HG03025 (cell line): ENCODE results near the gene GPM6B.

ENCODE experiments used
- ATAC-seq: cut with Tn5 transposase; IDR thresholded peaks from one replicate; pipeline ENCODE4 v1.9.1; 2021; ENCODE audit warnings: mild to moderate bottlenecking, moderate library complexity; ENCODE audit not compliant: unreplicated experiment, low FRiP score

GPM6B gene

DNA sequence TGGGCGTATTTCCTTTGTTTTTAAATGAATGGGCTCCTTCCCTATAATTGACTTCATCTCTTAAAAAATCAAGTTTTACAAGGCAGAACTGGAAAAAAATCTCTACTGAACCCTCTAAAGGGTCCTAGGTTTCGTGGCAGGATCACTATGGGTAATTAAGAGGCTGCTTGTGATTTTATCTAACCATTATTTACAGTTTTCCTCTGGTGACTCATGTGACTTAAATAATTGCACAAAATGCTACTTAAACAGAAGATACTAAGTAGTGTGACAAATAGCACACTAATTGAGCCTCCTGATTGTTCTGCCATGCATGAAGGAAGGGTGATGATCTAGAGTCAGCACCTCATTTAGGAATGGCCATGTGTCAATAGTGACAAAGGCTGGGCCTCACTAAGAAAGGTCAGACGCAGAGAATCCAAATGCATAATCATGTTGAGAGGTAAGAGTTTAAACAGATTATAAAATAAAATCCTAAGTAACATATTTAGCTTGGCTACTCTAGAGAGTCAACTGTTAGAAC, 46.8 kb downstream of the GPM6B start:
- no peak for ATAC-seq

- ATAC-seq, result no peak
These were observed 48.0 kb downstream of the GPM6B start for GRCh38 chrX:13768939-13769338.

DNA sequence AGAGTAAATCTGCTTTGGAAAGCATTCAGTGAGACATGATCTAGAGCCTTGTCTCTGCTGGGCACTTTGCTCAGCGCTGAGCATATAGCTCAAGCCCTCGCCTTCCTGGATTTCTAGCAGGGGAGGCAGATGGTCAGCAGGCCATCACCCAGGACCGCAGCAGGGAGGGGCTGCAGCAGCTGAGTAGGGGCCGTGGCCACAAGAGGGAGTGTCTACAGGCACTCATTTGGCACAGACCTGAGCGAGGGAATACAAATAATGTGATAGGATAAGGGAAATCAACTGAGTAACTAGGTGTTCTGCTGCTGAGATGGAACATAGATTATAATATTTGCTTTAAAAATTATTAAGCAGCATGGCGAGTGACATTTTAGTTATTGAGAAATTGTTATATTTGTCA, 52.1 kb downstream of the GPM6B start:
- ATAC-seq, result no peak

- ATAC-seq, result no peak
These were observed 52.6 kb downstream of the GPM6B start for GRCh38 chrX:13764281-13764680.

GRCh38 chrX:13763489-13763888, 53.4 kb downstream of the GPM6B start:
- ATAC-seq, result no peak

DNA sequence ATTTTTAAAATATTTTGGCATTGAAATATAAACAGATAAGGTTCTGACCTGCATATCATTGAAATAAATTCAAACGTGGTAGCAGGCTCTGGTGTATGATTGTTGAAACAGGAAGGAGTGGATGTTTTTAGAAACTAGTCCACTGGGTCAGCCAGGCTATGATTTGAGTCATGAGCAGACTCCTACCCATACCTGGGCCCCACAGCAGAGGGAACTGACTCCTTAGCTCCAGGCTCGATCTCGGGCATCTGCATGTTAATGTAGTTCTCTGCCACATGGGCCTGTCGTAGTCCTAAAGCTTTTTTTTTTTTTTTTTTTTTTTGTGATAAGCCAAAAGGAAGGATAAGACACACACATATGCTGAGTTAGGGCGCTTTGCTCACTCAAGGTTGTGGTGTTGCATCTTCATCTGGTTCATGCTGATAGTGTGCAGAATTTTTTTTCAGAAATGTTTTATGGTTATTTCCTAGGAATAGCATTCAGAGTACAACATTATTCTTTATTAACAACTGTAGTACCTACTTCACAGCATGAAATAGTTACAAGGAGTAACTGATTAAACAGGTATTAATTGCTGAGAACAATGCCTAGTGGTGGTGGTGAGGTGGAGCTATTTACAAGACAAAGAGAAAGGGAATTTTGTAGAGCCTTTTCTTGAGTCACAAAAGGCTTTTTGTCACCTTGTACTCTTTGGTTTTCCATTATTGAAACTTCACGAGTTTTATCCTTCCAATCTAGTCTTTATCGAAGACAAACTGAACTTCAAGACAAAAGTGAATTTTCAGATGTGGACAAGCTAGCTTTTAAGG, 55.1 kb downstream of the GPM6B start:
- ATAC-seq, result no peak

DNA sequence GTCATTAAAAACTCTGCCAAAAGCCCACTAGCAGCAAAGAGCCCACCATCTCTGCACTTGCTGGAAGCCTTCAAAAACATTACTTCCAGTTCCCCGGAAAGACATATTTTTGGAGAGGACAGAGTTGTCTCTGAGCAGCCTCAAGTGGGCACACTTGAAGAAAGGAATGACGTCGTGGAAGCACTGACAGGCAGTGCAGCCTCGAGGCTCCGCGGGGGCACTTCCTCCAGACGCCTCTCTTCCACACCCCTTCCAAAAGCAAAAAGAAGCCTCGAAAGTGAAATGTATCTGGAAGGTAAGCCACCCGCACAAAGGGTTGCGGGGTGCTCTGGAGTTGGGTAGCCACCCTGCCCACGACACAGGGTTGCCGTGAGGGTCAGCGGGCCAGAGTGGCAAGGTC, 56.5 kb downstream of the GPM6B start:
- no peak for ATAC-seq

DNA sequence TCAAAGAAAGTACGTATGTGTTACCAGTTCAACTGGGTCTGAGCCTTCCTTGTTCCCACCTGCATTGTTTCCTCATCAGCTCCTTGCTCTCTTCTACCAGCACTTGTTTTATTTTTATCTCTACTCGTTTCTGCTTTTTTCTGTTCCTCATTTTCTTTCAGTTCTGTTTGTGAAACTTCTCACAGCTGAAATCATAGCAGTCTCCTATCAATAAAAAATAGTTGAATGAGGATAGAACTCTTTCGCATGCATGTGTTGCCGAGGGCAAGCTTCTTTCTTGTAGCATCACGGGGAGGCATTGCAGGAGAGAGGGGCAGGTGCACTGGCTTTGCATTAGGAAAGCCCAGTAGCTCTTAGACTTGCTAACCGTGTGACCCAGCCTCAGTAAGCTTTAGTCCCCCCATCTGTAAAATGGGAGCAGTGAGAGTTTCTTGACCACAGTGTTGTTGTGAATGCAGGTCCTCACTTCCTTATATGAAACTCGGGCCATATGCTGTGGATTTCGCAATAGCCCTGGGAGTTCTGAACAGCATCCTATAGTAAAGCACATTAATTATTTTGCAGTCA, 57.7 kb downstream of the GPM6B start:
- peak; percentile 81 for ATAC-seq

DNA sequence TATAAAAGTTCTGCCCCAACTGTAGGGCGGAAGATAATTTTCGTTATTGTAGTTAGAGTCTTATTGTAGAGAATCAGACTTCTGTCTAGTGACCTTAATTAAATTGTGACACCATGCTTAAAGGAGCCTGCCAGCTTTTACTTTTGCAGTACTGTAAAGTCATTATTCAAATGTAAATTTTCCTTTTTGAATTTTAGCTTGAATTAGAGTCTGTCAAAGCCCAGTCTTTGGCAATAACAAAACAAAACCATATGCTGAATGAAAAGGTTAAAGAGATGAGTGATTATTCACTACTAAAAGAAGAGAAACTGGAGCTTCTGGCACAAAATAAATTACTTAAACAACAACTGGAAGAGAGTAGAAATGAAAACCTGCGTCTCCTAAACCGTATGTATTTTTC, 60.5 kb downstream of the GPM6B start:
- ATAC-seq, result no peak

GRCh38 chrX:13755254-13755653, 61.6 kb downstream of the GPM6B start:
- no peak for ATAC-seq

DNA sequence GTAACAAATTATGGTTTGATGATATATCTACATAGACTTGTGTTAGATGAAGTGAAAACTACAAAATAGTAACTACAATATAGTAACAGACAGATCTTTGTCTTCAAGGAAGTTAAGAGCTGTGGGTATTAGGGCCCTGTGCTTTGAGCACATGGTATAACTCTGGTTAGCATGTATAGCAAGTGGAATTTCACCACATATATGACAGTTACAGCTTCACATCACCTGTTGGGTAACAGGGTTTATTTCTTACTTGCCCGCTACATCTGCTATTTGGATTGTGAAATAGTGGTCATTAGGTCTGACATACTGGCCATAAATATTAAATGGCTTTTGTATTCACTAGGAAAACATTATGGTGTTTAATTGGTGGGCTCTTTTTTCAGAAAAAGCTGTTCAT, 62.1 kb downstream of the GPM6B start:
- ATAC-seq, result no peak

DNA sequence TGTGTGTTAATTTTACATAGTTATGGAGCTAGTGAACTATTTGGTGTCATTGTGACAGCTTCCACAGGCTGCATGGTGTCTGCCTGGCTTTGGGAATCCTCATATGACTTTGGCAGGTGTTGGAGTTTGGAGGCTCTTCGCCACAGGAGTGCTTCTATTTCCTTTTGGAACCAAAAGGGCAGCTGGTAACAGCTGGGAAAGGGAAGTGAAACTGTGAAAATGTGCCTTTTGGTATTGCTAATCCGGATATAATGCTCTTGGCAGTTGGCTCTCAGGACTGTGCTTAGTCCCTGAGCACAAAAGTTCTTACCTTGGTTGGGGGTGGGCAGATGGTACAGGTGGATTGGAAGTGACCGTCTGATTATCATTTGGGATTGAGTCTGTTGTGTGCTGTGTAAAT, 64.2 kb downstream of the GPM6B start:
- ATAC-seq, result no peak

DNA sequence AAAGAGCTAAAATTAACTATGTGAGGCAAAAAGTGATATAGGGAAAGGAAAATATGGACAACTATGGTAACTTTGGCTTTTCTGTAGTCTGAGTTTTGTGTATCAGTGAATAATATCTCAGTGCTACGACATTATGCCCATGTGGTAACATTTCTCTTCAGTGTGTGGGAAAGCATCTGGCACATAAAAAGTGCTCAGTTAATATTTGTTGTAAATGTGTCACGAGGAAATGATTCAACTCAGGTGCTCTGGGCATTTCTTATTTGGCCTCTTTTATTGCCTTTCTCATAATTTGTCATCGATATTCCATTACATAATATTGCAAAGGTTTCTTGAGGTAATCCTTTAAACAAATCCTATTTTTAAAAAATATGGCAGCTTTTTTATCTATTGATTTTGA, 64.8 kb downstream of the GPM6B start:
- no peak for ATAC-seq

GRCh38 chrX:13750812-13751211, 66.1 kb downstream of the GPM6B start:
- ATAC-seq, result no peak

DNA sequence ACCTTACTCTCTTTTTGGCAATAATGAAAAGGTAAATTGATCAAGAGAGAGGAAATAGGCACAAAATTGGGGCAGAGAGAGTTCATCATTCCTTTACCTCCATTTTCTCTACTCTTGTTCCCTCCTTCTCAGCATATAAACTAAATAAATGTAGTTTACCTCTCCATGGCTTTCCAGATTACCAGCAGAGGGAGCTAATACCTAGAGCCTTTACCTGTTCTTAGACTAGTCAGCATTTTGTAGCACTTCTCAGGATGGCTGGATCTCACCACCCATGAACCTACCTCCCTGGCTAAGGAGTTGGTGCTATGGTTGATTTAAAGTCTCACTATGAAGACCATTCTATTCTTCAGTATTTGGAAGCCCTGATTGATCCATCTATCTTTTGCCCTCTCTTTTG, 66.7 kb downstream of the GPM6B start:
- no peak for ATAC-seq

DNA sequence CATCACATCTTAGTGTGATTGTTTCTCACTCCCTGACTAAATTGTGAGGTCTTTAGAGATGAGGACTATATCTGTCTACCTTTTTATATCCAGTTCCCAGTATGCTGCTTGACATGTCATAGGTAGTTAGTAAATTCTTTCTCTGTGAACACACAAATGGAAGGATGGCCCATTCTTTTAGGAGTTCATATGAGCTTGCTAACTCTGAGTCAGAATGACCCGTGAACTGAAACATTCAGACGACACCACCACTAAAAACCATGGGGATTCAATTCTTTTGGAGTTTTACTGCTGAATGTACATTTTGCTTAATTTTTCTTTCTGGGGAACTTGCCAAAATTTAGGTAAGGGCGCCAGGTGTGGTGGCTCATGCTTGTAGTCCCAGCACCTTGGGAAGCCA, 68.4 kb downstream of the GPM6B start:
- ATAC-seq, result no peak

GRCh38 chrX:13747836-13748235, 69.1 kb downstream of the GPM6B start:
- no peak for ATAC-seq

GRCh38 chrX:13742397-13743176, 74.3 kb downstream of the GPM6B start:
- peak; percentile 85 for ATAC-seq

GRCh38 chrX:13741695-13742094, 75.2 kb downstream of the GPM6B start:
- no peak for ATAC-seq

GRCh38 chrX:13734278-13735172, 82.4 kb downstream of the GPM6B start, which contains the start of the genes OFD1 and TRAPPC2:
Gene OFD1, plus strand, starts transcription at chrX:13734748. Its CDS starts 324 bp downstream, at chrX:13735072.
Gene TRAPPC2, minus strand, starts transcription at chrX:13734620. Its CDS starts 14,657 bp downstream, at chrX:13719963.
- peak; percentile 95 for ATAC-seq
